ENCODE results near the gene CNTNAP1.

- TF ChIP-seq CTCF (IDR thresholded peaks at IDR 0.05; ENCODE audit: low read length) (no peak), EZH2 (IDR thresholded peaks at IDR 0.05; ENCODE audit: borderline replicate concordance, low read length) (no peak)
Observed at GRCh38 chr17:42708588-42708987, 26.3 kb downstream of the CNTNAP1 start.
